HG03175 (cell line): Measurements from ENCODE around the gene PARVB.

ENCODE experiments used
- ATAC-seq: cut with Tn5 transposase; IDR thresholded peaks from one replicate; pipeline ENCODE4 v1.9.1; 2021; ENCODE audit warnings: mild to moderate bottlenecking, moderate library complexity; ENCODE audit not compliant: unreplicated experiment

Gene PARVB

DNA sequence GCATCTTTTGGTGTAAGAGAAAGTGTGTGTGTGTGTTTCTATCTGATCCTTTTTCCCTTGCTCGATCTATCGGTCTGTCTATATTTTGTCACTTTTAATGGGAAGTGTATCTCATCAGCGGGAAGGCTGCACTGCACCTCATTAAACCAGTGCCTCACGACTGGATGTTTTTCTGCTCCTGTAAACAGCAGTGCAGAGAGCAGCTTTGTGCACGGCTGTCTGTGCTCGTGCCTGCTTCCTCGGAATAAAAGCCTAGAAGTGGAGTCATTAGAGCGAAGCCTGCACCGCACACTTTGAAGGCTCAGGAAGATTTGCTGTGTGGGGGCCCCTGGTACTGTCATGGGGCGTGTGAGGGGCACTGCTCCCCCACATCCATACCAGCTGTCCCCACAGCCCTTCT, 129.6 kb downstream of the PARVB start:
- ATAC-seq, result no peak

DNA sequence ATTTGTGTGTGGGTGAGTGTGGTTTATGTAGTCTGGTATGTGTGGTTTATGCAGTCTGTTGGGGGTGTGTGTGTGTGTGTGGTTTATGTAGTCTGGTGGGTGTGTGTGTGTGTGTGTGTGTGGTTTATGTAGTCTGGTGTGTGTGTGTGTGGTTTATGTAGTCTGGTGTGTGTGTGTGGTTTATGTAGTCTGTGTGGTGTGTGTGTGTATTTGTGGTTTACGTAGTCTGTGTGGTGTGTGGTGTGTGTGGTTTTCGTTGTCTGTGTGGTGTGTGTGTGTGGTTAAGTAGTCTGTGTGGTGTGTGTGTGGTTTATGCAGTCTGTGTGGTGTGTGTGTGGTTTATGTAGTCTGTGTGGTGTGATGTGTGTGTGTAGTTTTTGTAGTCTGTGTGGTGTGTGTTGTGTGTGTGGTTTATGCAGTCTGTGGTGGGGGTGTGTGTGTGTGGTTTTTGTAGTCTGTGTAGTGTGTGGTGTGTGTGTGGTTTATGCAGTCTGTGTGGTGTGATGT, 130.4 kb downstream of the PARVB start:
- ATAC-seq, result no peak

DNA sequence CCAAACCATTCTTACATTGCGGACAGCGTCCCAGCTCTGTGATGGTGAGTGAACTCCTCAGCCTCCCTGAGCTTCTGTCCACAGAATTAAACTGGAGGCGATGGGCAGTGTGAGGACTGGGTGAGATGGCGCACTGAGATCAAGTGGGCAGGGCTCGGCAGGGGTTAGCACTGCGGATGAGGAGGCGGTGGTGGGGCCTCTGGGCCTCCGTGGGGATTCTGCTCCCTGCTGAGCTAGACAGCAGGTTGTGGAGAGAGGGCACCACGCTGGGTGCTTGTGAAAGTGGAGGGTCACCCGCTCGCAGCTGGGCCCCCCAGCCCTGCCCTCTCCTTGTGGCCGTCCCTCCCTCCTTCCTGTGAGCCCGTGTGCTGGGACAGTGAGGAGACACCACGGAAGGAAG, 131.0 kb downstream of the PARVB start:
- no peak for ATAC-seq

DNA sequence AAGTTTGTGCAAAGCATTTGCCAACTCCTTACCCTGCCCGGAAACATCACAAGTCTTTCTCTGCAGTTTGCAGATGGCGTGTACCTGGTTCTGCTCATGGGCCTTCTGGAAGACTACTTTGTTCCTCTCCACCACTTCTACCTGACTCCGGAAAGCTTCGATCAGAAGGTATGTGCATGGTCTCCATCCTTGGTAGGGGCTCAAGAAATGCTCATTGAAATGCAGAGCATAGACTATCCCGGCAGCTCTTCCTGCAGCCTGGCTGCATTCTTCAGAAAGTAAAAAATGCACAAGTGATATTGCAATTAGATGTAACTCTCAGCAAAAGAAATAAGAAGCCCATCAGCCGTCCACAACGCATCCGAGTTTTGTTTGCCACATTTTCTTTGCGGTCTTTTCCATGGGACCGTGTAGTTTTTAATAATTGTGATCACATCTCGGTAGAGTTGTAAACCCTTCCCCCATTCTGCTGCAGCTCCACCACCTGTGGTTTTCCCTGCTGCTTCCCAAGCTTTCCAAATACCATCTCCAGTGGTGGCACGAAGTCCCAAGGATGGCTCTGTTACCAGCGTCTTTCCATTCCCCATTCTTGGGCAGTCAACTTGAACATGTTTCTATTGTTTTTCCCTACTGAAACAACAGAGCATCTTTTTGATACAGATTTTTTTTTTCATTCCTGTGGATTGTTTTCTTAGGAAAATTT, 134.0 kb downstream of the PARVB start:
- ATAC-seq, result no peak

DNA sequence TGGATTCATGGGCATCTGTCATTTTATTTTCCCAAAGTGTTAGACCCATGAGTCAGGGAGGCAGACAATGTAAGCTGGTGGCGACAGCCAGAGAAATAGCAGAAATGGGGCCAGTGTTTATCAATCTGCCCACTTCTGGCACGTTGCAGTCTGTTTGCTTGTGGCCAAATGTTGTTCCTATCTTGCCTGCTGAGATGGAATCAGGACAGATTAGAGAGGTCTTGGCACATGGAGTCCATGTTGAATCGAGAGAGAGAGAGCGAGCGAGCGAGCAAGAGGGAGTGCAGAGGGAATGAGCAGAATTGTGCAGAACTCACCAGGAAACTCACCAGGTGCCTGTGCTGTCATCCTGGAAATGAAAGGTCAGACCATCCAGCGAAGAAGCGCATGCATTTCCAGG, 134.7 kb downstream of the PARVB start:
- ATAC-seq, result no peak

DNA sequence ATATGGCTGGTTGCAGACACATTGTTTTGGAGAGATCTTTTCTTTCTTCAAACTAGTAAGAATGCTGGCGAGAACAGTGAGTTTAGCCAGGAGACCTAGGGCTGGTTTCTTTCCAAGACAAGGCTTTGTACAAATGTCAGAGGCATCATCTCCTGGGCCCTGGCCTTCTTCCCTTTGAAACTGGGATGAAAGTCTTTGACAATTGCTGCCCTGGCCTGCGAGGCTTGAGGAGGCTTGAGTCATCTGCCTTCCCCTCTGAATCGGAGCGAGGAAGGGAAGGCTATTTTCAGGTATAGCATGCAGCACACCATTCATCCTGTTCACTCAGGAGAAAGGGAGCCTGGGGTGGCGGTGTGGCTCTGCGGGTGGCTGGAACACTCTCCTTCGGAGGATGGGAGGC, 135.1 kb downstream of the PARVB start:
- no peak for ATAC-seq

DNA sequence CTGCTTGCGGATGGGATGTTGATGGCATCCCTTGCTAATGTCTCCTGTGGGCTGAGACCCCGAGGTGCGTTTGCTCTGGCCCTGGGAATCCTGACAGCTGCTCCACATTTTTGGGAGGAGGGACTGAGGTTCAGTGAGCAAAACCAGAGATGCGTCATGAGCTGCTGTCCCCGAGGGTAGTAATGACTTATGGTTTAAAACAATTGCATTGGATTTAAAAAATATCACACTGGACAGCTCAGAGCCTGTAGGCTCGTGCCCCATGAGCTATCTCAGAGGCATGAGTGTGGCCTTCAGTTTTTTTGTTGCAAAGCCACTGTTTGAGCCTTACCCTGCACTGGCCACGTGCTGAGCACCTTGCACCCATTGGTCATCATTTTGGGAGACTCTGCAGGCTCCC, 135.7 kb downstream of the PARVB start:
- no peak for ATAC-seq

DNA sequence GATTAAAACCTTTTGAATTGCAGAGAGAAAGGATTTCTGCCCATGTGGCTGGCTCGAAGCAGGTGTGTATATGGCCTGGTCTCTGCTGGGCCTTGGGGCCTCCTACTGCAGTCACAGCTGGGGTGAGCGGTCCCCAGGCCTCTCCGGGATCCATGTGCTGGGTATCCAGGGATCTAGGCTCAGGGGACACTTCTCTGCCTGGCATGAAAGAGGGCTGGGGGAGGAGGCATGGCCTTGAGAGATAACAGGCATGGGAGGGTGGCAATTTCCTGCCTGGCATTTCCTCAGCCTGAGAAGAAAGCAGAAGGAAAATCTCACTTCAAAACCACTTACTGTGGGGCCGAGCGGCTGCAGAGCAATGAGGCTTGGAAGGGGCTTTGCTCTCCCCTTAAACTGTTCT, 136.3 kb downstream of the PARVB start:
- ATAC-seq, result no peak

DNA sequence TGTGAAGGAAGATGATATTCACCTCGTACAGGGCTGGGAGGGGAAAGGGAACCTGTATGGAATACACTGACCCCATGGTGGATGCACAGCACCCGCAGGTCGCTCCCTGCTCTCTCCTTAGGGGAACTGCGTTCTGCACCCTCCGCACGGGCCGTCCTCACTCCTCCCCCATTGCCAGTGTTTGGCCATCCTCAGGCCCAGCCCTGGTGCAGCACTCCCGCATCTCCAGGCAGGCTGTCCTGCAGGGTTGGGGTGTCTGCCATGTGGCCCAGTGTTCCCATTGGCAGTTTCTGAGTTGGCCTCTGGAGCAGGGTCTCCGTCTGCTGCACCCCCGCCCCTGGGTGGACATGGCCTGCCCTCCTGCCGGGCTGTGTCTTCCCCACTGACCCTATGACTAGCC, 137.6 kb downstream of the PARVB start:
- ATAC-seq, result no peak

DNA sequence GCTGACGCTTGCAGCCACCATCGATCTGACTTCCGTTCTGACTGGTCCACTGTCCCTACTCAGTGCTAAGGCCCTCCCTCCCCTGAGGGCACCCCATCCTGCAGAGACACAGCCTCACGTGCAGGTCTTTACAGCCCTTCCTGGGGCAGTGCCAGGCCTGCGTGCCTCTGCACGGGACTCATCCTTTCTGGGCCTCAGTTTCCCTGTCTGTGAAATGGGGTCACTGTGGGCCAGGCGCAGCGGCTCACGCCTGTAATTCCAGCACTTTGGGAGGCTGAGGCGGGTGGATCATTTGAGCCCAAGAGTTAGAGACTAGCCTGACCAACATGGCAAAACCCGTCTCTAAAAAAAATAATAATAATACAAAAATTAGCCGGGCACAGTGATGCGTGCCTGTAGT, 138.9 kb downstream of the PARVB start:
- ATAC-seq, result no peak

DNA sequence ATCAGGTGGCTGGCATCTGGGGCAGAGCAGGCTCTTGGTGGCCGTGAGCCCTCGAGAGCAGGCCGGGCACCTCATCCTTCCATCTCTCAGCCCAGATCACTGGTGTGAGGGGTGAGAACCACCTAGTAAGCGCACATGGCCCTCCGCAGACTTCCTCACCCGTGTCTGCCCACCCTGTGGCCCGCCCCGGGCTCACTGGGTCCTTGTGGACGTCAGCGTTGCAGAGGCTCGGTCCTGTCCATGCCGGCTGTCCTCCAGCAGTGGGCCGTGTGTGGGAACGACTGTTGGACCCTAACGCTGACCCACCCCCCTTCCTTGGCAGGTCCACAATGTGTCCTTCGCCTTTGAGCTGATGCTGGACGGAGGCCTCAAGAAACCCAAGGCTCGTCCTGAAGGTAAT, 139.4 kb downstream of the PARVB start:
- ATAC-seq, result no peak

DNA sequence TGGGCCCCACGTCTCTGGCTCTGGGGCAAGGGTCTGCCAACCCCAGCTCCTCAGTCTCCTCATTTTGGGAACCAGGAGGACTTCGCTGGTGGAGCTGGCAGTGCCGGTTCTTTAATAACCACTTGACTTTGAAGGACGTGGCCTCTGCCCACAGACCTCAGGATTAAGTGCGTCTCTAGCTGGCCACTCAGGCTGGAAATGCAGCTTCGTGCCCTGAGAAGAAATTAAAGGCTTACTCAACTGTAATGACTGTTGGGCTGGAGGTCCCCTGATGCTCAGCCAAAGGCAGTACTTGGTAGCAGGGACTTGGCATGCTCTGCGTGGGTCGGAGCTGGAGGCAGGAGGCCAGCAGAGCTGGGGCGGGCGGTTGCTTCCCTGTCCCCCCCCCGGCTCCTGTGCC, 139.9 kb downstream of the PARVB start:
- ATAC-seq, result no peak

DNA sequence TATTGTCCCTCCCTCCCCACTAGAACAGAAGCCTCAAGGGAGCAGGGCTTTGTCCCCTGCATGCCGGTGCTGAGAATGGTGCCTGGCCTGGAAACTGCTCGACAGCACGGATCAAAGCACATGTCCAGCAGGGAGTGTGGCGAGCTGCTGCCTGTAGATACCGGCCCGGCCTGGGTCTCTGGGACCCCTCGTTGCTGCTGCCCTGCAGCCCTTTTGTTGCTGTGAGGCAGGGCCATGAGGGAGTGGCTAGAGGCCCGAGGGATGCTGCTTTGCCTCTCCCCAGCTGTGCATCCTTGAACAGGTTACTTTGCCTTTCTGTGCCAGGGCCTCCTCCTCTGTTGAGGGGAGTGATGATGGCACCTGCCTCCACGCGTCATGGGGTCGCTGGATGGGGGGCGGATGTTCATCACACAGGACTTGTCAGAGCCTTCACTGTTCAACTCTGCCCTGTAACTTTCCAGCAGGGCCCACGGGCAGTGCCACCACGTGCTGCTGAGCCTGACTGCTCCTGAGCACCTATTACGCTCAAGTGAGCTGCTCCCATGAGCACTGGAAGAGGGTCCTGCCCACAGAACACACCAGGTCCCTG, 141.3 kb downstream of the PARVB start:
- ATAC-seq, result no peak

DNA sequence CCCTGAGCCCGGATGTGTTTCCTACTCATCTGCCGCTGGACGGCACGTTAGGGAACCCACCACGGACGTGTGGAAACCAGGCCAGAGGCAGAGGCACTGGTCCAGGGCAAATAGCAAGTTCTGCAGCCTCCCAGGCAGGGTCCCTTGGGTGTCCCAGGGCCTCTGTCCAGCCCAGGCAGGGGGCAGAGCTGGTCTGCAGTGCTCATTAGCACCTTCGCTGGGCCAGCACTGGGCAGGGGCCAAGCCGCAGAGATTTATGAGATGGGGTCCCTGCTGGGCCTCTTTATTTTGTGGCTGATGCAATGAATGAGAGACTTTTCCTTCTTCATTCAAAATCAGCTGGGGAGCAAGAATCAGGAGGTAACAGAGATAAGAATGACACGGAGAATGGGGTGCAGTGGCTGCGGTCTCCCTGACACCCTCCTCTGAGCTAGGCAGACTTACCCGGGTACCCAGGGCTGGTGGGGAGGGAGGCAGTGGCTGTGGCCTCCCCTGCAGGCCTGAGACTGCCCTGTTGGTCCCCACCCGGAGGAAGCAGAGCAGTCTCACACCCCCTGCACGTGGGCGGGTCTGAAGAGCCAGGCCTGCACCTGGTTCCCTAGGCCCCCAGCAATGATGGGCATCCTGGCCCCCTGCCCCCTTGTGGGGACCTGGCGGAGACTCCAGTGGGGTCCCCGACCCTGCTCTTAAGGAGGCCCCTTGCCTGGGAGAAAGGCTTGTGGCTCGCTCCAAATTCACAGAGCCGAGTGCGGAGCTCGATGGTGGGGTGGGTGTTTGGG, 142.6 kb downstream of the PARVB start:
- ATAC-seq, result no peak

DNA sequence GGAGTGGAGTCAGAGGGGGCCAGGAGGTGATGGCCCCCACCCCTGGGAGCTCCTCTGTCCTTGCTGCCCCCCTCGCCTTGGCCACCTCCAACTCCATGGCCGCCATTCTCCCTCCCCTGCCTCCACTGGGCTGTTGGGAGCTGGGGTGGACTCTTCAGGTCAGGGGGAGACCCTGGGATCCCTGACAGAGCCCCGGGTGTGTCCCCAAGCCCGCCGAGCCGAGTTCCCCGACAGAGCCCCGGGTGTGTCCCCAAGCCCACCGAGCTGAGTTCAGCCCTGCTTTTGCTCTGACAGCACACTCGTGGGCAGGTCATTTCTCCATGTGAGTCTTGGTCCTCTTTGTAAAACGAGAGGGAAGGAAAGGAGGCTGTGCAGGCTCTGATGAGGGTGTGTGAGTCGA, 143.4 kb downstream of the PARVB start:
- ATAC-seq, result no peak

DNA sequence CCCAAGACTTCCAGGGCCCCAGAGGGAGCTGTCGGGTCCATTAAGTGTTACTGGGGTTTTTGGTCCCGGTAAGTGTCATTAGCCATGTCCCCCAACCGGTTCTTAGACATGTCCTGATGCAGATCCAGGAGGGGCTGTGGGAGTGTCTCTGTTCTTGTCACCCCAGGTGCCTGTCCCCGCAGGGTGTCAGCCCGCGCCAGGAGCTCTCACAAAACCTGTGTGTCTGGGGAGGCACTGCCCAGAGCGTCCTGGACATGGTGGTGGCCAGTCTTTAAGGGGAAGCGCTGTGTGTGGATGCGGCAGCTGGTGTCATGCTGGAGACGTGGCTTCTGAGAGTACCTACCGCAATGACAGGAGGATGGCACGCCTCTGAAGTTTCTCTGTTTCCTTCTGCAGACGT, 144.1 kb downstream of the PARVB start:
- no peak for ATAC-seq

DNA sequence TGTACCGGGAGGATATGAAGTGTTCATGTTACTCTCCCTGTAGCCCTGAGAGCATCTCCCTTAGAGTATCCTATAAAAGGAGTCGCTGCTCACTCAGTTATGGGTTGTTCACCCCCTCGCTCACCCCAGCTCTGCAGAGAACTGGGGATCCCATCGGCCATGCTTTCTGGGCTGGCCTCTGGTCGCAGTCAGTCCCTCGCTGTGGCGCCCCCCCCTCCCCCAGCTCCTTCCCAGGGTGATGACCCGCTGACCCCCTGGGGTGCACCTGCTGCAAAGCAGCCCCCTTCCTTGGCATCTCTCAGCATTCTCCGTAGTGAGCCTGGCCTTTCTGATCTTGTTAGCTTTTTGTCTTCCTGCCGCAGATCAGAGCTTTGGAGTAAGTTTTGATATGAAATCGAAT, 146.4 kb downstream of the PARVB start:
- no peak for ATAC-seq

DNA sequence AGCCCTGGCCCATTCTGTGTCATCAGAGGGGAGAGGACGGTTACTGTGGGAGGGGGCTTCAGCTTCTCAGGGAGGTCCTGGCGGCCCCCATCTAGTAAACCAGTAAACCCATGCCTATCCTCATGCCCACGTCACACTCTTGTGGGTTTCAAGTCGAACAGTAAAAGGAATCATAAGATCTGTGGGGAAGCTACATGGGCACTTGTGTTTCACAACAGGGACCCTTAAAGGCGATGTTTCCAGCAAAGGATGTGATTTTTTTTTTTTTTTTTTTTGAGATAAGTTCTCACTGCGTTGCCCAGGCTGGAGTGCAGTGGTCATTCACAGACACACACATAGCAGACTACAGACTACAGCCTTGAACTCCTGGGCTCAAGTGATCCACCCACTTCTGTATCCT, 147.5 kb downstream of the PARVB start:
- ATAC-seq, result no peak

DNA sequence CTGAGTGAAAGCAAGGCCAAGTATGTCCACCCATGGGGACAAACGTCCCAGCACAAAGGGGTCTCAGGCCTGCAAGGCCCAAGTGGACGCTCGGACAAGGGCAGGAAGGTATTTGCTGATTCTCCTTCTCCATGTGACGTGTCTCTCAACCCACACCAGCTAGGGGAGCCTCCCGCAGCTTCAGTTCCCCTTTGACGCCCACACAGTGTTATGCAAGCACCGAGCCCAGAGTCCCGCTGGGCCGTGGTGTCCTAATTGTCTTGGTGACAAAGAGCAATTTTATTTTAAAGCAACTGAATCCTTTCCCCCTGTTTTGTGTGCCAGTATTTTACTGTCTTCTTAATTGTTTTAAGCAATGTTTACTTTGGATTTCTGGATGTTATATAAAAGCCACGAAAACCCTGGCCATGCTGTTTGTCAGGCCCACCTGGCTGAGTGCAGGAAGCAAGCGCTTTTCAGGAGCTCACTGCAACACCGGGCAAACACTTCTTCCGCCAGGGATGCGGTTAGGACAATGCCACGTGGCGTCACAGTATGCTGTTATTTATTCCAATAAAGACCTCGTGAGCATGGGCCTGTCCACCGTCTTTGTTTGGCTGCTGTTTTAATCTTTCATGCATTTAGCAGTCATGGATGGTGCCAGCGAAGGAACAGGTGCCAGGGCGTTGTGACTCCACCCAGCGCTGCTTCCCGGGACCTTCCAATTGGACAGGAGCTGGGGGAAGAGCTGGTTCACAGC, 148.4 kb downstream of the PARVB start:
- ATAC-seq, result no peak

DNA sequence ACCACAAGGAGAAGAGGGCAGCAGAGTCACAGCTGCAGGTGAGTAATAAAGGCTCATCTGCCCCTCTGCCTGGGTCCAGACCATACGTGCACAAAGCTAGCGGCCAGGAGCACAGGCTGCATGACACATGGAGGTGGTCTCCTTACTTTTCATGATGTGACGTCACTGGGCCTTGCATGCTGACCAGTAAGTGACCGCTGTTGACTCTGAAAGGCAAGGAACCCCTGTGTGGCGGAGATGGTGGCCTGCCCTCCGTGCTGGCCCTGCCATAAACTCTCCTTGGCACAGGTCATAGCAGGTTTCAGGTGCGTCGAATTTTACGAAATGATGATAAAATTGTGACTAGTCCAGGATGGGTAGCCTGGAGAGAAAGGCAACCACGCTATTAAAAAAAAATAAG, 149.1 kb downstream of the PARVB start:
- no peak for ATAC-seq

DNA sequence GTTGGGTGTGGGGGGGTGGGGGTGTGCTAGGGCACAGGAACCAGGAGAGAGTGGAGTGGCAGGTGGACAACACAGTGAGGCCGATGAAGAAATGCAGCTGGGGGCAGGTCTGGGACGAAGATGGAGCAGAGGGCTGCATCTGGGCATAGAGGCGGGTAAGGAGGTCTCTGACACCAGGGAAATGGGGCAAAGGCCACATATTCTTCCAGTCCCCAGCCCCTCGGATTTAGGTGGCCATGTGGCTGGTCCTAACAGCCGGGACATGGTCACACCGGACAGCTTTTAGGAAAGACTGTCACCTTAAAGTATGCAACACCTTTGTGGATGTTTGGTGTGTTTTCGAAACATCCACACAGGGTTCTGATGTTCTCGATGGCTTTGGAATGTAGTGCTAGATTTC, 151.6 kb downstream of the PARVB start:
- ATAC-seq, result no peak
